Measurements from ENCODE around the gene RBM48.

DNA sequence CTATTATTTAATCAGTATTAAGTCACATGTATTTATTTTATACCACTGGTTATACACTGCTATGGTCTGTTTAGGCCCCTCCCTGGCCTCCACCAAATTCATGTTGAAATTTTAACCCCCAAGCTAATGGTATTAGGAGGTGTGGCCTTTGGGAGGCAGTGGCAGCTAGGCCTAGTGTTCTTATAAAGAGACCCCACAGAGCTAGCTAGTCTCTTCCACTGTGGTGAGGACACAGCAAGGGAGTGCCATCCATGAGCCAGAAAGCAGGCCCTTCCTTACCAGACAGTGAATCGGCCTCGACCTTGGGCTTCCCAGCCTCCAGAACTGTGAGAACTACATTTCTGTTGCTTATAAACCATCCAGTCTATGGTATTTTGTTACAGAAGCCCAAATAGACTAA lies 28.7 kb downstream of the RBM48 start:
- TF ChIP-seq, protein P1, sequence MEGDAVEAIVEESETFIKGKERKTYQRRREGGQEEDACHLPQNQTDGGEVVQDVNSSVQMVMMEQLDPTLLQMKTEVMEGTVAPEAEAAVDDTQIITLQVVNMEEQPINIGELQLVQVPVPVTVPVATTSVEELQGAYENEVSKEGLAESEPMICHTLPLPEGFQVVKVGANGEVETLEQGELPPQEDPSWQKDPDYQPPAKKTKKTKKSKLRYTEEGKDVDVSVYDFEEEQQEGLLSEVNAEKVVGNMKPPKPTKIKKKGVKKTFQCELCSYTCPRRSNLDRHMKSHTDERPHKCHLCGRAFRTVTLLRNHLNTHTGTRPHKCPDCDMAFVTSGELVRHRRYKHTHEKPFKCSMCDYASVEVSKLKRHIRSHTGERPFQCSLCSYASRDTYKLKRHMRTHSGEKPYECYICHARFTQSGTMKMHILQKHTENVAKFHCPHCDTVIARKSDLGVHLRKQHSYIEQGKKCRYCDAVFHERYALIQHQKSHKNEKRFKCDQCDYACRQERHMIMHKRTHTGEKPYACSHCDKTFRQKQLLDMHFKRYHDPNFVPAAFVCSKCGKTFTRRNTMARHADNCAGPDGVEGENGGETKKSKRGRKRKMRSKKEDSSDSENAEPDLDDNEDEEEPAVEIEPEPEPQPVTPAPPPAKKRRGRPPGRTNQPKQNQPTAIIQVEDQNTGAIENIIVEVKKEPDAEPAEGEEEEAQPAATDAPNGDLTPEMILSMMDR (IDR thresholded peaks at IDR 0.05; ENCODE audit: extremely low read depth in 1 of 2, insufficient read depth in 1 of 2, low read depth in 1 of 2, low read length in 2 of 2) = no peak
- no peak for TF ChIP-seq EZH2 (IDR thresholded peaks at IDR 0.05; ENCODE audit: borderline replicate concordance, low read depth, low read length, severe bottlenecking)
- no peak for TF ChIP-seq POLR2AphosphoS5 (IDR thresholded peaks at IDR 0.05; ENCODE audit: insufficient read depth, low read depth, low read length)
